MCF 10A (cell line): Measurements from ENCODE around the gene TNRC6B. TPM values are rescaled to one million over a fixed set of nuclear protein-coding genes. Genes with fewer than 3 reads are reported as not detected.

Experiments
- BruUV-seq: library from RNA; stranded (reverse); fragments of 400-500 nt; replicated peaks from 2 replicates; lab custom pipeline; 2021; lab: Mats Ljungman, UMichigan
- CTCF ChIA-PET: fragments of 300-600 bp; sonication (Branson Sonifier 250); formaldehyde crosslinking; extraction: SDS; loops from one replicate; lab custom pipeline; 2021; ENCODE audit warnings: antibody characterized with exemption, inconsistent platforms; lab: Yijun Ruan, JAX
- POLR2A ChIA-PET: fragments of 300-600, 350-650 bp; sonication (Branson Sonifier 250); formaldehyde crosslinking; extraction: SDS; loops from one replicate; lab custom pipeline; 2020; ENCODE audit warnings: antibody characterized with exemption, inconsistent platforms; lab: Yijun Ruan, JAX
- DNase-seq: peaks from one replicate; pipeline ENCODE4 v3.0.0-alpha.2; 2018; ENCODE audit not compliant: unreplicated experiment
- H3K27ac Mint-ChIP-seq: one replicate; pipeline ENCODE4 v1.8.0; 2022; ENCODE audit warnings: mild to moderate bottlenecking, low read depth, mixed read lengths; ENCODE audit not compliant: unreplicated experiment
- H3K27me3 Mint-ChIP-seq: one replicate; pipeline ENCODE4 v1.8.0; 2022; ENCODE audit warnings: mixed read lengths; ENCODE audit not compliant: insufficient read depth, unreplicated experiment
- H3K36me3 Mint-ChIP-seq: one replicate; pipeline ENCODE4 v1.8.0; 2022; ENCODE audit warnings: mild to moderate bottlenecking, moderate library complexity, mixed read lengths; ENCODE audit not compliant: insufficient read depth, unreplicated experiment
- H3K4me1 Mint-ChIP-seq: one replicate; pipeline ENCODE4 v1.8.0; 2022; ENCODE audit warnings: mixed read lengths; ENCODE audit not compliant: insufficient read depth, unreplicated experiment
- H3K4me3 Mint-ChIP-seq: one replicate; pipeline ENCODE4 v1.8.0; 2022; ENCODE audit warnings: mild to moderate bottlenecking, moderate library complexity, mixed read lengths; ENCODE audit not compliant: unreplicated experiment
- H3K9me3 Mint-ChIP-seq: one replicate; pipeline ENCODE4 v1.8.0; 2022; ENCODE audit warnings: mixed read lengths; ENCODE audit not compliant: unreplicated experiment
- intact Hi-C: fragments of 100-400 bp; cut with micrococcal nuclease; formaldehyde crosslinking; loops from 2 replicates; pipeline ENCODE4 v1.14.1; 2022
- total RNA-seq: library from RNA; stranded (reverse); gene quantifications from 2 replicates; pipeline ENCODE4 v1.2.3, GENCODE V29; 2022
- TF ChIP-seq, protein P1 (sequence below): fragments of 200-600 bp; IDR thresholded peaks from one replicate; pipeline ENCODE4 v1.8.0; 2022; ENCODE audit warnings: antibody characterized with exemption, mild to moderate bottlenecking; ENCODE audit not compliant: unreplicated experiment

The TNRC6B gene
- total RNA-seq, 1 experiment from 2014 or later, result 27.1 TPM

DNA sequence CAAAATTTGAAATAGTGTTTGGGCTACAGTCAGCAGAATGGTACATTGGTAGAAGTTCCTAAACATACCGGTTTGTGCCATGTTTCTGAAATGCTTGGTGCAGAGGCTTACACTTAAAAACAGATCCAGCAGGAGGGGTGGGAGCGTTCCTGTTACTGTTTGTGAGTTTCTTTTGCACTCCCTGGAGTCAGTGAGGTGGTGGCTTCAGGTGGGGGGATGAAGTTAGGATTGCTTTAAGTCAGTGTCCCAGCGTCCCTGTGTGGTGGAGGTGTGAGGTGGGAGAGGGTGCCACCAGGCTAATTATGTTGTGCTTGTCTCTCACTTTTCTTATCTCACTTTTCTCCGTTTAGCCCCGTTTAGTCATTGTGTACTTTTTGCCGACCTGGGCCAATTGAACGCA, 9.7 kb downstream of the TNRC6B start:
- Mint-ChIP-seq H3K9me3 (peaks cover 10% of the 10 kb centered on the region), H3K4me3 (no peak overlapping the region), H3K4me1 (peaks cover 44% of the 10 kb centered on the region), H3K27me3 (no peaks in the 10 kb centered on the region), H3K36me3 (peaks cover 16% of the 10 kb centered on the region), H3K27ac (no peak overlapping the region)
- TF ChIP-seq, protein P1, sequence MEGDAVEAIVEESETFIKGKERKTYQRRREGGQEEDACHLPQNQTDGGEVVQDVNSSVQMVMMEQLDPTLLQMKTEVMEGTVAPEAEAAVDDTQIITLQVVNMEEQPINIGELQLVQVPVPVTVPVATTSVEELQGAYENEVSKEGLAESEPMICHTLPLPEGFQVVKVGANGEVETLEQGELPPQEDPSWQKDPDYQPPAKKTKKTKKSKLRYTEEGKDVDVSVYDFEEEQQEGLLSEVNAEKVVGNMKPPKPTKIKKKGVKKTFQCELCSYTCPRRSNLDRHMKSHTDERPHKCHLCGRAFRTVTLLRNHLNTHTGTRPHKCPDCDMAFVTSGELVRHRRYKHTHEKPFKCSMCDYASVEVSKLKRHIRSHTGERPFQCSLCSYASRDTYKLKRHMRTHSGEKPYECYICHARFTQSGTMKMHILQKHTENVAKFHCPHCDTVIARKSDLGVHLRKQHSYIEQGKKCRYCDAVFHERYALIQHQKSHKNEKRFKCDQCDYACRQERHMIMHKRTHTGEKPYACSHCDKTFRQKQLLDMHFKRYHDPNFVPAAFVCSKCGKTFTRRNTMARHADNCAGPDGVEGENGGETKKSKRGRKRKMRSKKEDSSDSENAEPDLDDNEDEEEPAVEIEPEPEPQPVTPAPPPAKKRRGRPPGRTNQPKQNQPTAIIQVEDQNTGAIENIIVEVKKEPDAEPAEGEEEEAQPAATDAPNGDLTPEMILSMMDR, result no peak
- BruUV-seq, result no TSS peak
- intact Hi-C loops, result no loop called here
- CTCF ChIA-PET, result no interaction called here
- no peak for DNase-seq
- POLR2A ChIA-PET, result interaction anchor here (1.6 kb wide), 1 partner anchor 9 kb away, joined by 4 read pairs; no protein-coding TSS in a partner anchor

DNA sequence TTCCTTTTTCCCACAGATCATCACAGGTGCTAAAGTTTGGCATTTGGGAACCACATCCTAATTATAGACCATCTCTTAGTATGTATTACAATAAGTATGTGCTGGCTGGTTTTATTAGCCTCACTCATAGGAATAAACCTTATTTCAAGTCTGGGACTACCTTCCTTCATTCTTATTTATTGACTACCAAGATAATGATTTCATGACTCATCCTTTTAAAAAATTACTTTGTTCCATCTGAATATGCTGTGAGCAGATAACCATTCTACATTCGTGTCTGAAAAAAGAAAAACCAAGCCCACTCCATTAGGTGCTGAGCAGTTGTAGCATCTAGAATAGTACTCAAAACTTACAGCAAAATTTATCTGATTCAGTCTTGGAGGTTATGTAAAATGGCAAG, 12.3 kb downstream of the TNRC6B start:
- Mint-ChIP-seq H3K4me3 (no peak overlapping the region), H3K27me3 (no peaks in the 10 kb centered on the region), H3K36me3 (peaks cover 20% of the 10 kb centered on the region), H3K9me3 (peaks cover 10% of the 10 kb centered on the region), H3K4me1 (peaks cover 39% of the 10 kb centered on the region), H3K27ac (no peak overlapping the region)
- POLR2A ChIA-PET, result interaction anchor here (1.0 to 2.6 kb wide), 2 partner anchors 9 to 11 kb away, joined by 3 to 26 read pairs; partner anchors contain the start of gene TNRC6B
- no peak for DNase-seq
- no TSS peak for BruUV-seq
- CTCF ChIA-PET, result interaction anchor here (0.6 to 0.8 kb wide), 3 partner anchors 9 to 655 kb away, joined by 3 to 6 read pairs (median 4); no protein-coding TSS in a partner anchor
- intact Hi-C loops, result no loop called here
- TF ChIP-seq, protein P1, result no peak

DNA sequence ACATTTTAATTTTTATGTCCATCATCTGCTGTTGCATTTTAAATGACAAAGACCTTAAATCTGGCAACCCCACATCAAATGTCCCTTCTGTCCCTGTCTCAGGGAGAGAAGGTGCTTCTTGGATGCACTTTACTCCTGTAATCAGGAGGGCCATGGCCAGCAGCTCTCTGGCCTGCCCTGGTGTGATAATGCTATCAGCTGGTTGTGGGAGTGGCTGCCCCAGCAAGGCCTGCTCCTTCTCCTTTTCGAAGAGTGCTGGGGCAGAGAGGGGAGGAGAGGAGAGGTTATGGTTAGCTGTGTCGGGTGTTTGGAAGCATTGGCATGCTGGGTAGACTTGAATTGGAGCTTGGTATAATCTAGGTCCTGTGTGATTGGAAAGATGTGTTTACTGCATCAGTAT, 12.8 kb downstream of the TNRC6B start:
- intact Hi-C loops, result no loop called here
- H3K36me3 Mint-ChIP-seq, result peaks cover 19% of the 10 kb centered on the region
- no TSS peak for BruUV-seq
- H3K27me3 Mint-ChIP-seq, result no peaks in the 10 kb centered on the region
- DNase-seq, result no peak
- no peak overlapping the region for H3K4me3 Mint-ChIP-seq
- H3K9me3 Mint-ChIP-seq, result peaks cover 7% of the 10 kb centered on the region
- CTCF ChIA-PET, result interaction anchor here (0.8 to 1.2 kb wide), 4 partner anchors 11 to 655 kb away, joined by 3 to 4 read pairs (median 3); partner anchors contain the start of gene TNRC6B
- POLR2A ChIA-PET, result interaction anchor here (0.7 to 1.4 kb wide), 3 partner anchors 11 to 147 kb away, joined by 3 to 9 read pairs (median 4); no protein-coding TSS in a partner anchor
- TF ChIP-seq, protein P1, result no peak
- peaks cover 35% of the 10 kb centered on the region for H3K4me1 Mint-ChIP-seq
- no peak overlapping the region for H3K27ac Mint-ChIP-seq

DNA sequence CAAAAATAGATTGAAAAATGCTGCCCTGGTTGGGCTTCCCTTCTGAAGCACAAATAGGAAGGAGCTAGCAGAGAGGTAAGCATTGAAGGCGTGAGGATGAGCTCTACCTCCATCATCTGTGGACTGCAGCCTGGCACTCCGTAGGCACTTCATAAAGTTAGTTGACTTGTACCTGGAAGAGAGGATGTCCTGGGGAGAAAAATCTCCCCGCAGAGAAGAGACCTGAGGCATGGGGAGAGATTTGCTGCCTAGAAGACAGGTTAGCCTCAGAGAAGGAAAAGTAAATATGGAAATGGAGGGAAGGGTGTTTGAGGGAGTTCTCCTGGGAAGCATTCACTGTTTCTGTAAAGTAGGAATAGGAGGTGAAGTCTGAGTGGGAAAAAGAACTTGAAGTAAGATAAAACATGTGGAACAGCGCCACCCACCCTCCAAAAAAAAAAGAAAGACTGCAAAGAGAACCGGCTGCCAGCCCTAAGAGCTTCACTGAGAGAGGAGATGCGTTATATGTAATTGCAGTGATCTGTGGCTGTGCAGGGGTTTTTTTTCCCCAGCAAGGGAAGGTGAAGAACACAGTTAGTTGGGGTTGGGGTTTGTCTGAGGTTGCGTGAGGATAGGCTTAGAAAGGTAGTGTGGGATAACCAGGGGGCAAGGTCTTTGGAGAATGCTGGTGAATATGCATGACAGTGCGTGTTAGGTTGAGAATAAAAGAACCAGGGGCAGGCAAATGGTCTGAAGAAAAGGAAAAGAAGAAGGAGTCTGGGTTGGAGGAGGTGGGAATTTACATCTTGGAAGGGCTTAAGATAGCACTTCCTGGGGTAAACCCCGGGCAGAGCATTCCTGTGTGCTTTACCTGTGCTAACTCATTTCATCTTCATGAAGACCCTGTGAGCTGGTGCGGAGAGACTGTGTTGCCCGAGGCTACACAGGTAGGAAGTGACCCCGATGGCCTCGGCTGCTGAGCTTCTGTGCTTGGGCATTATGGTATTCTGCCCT, 16.0 kb downstream of the TNRC6B start:
- TF ChIP-seq, protein P1, result peak; percentile 24
- Mint-ChIP-seq H3K4me1 (peaks cover 46% of the 10 kb centered on the region), H3K4me3 (no peak overlapping the region), H3K27me3 (no peaks in the 10 kb centered on the region), H3K9me3 (no peaks in the 10 kb centered on the region), H3K36me3 (peaks cover 14% of the 10 kb centered on the region), H3K27ac (peak overlapping the region; percentile 11)
- intact Hi-C loops, result no loop called here
- DNase-seq, result peak; percentile 15
- ChIA-PET CTCF (interaction anchor here (0.6 to 1.3 kb wide), 6 partner anchors 13 to 709 kb away, joined by 3 to 8 read pairs (median 4); no protein-coding TSS in a partner anchor), POLR2A (interaction anchor here (0.5 to 5.8 kb wide), 5 partner anchors 10 to 153 kb away, joined by 3 to 64 read pairs (median 3); partner anchors contain the start of gene TNRC6B)
- no TSS peak for BruUV-seq
